ENCODE data around the gene RAB4B.
A peak's percentile ranks its signal among the peaks of the same experiment; 100 is the strongest.
"Not testable (repeated sequence)": the region's sequence is repeated elsewhere in the genome, so short reads cannot be mapped to it uniquely, and the experiment has no call there.

RAB4B gene

GRCh38 chr19:40803857-40804782, 26.1 kb downstream of the RAB4B start:
- DNase-seq (ENCODE audit: low spot score) = no peak

DNA sequence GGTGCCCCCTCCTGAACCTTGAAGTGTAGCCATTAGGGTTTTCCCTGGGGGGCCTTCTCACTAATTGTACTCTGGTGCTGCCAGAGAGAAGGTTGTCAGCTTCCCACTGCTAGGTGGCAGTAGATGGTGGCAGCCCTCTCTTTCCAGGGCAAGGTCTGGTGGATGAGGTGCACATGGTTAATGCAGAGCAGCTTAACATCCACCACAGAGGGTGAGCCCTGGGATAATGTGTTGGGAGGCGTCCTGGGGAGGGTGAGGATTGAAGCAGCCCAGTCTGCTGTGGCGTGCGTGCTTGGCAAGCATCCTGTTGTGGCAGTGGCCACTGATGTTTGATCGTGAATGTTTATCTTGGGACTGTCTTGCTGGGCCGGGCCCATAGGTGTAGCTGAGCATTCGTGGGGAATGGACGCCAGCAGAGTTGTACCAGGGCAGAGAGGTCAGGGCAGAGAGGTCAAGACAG, 26.8 kb downstream of the RAB4B start:
- no peak for DNase-seq (ENCODE audit: low spot score)

DNA sequence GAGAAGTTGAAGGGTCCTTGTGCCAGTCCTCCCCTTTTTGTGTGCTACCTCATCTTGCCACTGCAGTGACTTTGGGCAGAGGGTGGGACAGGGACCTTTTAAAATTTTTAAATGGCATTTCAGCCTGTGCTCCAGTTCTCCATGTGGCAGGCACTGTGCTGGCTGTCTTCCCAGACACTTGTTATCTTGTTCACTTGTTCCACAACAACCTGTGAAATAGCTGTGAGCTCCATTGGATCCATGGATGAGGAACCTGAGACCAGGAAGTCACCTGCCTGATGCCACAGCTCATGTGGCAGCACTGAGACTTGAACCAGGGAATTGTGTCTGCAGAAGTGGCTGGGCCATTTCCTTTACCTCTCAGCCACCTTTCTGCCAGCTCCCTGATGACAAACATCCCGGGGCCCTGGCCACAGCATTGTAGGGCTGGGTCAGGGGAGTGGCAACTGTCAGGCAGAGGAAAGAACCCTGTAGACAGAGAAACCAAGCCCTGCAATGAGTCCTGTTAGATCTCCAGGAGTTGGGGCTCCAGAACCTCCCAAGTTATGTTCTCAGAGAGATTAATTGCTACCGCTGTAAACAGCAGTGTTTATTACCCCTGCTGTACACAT, 27.3 kb downstream of the RAB4B start:
- no peak for DNase-seq (ENCODE audit: low spot score)

GRCh38 chr19:40806423-40807146, 28.5 kb downstream of the RAB4B start:
- DNase-seq (ENCODE audit: low spot score) = no peak

- DNase-seq (ENCODE audit: low spot score) = peak; percentile 22
Observed at GRCh38 chr19:40807147-40808020, 29.3 kb downstream of the RAB4B start.

DNA sequence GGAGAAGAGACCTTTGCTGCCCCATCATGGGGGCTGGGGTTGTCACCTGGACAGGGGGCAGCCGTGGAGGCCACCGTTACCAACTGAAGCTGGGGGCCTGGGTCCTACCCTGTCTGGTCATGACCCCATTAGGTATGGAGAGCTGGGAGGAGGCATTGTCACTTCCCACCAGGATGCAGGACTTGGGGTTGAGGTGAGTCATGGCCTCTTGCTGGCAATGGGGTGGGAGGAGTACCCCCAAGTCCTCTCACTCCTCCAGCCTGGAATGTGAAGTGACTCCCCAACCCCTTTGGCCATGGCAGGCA, 29.9 kb downstream of the RAB4B start:
- DNase-seq (ENCODE audit: low spot score) = no peak

- no peak for DNase-seq (ENCODE audit: low spot score)
Observed at GRCh38 chr19:40808497-40808896, 30.4 kb downstream of the RAB4B start.

DNA sequence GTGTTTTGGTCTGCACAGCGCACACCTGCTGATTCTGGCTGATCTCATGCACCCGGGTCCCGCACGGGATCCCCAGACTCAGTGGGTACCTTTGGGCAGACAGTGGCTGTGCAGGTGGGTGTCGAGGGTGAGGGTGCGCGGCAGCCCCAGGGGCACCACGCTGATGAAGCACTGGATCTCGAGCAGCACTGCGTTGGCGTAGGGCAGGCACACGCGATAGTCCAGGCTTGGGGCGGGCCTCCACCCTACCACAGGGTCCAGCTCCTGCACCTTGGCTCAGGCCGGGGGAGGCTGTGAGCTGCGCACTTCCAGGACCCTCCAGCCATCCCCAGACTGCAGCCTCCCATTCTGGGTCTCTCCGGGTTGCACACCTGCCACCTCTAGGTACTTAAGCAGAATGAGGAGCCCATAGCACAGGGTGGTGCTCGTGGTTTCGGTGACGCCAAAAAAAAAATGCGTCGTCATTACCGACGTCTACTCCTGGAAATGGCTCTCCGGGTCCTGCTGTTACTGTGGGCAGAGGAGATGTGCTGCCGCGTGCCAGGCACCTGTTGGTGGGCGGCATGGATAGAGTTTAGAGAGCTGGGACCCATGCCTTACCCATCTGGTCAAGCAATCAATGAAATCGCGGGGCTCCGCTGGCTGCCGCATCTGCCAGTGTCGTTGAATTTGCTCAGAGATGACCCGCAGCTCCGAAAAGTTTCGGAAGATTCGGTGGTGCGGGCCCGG, 31.5 kb downstream of the RAB4B start:
- no peak for DNase-seq (ENCODE audit: low spot score)

- no peak for DNase-seq (ENCODE audit: low spot score)
Observed at GRCh38 chr19:40810160-40810559, 32.1 kb downstream of the RAB4B start.

DNA sequence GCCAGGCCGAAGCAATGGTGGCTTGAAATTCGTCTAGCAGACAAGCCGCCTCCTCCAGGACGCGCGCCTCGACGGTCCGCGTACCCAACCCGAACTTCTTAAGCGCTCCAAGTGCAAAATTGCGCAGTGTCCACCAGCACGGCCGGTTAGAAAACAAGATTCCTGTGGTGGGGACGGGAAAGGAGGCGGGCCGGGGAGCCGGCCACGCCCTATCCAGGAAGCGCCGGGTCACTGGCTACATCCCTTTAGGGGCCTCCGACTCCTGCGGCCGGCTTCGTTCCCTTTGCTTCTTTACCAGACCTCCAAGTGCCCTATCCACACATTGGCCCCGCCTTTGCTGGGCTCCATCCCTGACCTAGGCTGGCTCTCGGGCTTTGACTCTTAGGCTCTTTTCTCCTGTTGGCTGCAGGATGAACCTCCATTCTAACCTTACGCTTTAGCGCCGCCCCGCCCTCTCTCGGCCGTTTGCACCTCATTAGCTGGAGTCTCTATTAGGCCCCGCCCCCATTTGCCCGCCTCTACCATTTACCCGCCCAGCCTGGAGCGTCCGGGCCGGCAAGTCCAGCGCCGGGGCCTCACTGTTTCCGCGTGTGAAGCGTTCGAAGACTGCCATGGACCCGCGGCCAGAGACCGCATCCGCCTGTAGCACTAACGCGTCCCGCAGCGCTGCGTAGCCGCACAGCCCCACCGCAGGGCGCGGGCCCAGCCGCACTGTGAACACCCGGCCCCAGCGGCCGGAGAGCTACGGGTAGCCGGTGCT, 32.8 kb downstream of the RAB4B start:
- peak; percentile 66 for DNase-seq (ENCODE audit: low spot score)

DNA sequence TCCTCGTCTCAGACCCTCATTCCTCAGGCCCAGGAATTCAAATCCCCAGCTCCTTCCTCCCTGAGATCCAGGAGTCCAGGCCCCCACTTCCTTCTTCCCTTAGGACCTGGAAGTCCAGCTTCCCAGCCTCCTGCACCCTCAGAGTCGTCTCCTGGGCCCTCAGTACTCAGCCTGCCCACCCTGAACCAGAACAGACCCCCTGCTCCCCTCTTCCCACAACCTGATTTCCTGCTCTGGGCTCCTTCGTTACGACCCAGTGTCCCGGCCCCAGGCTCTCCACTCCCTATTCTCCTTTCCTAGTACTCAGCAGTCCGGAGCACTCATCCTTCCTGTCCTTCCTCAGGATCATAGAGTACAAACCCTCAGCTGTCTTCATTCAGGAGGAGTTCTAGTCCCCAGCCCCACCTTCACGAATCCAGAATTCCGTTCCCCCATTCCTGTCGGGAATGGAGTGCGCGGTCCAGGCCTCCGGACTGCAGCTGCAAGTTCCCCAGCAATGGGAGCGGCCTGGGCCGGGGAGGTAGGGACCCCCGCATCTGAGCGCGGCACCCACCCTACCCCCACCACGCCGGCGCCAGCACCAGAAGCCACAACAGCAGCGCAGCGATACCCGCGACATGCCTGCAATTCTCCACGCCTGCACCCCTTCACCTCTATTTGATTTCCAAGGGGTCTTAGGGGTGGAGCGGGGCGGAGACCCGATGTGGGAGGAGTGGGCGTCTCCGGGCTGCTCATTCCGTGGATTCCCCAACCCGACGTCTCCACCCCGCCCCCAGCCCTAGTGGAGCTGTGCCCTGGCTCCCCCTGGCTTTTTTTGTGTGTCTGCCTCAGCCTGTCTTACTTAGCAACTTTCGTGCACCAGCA, 33.7 kb downstream of the RAB4B start:
- DNase-seq (ENCODE audit: low spot score) = no peak

DNA sequence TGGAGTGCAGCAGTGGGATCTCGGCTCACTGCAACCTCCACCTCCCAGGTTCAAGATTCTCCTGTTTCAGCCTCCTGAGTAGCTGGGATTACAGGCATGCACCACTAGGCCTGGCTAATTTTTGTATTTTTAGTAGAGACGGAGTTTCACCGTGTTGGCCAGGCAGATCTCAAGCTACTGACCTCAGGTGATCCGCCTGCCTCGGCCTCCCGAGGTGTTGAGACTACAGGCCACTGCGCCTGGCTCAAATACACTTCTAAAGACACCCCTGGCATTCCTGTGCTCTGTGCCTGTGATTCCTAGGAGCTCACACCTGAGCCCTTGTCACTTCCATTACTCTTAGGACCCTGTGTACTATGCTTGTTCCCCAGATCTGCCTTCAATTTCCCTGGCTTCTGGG, 34.5 kb downstream of the RAB4B start:
- DNase-seq (ENCODE audit: low spot score) = not testable (repeated sequence)

DNA sequence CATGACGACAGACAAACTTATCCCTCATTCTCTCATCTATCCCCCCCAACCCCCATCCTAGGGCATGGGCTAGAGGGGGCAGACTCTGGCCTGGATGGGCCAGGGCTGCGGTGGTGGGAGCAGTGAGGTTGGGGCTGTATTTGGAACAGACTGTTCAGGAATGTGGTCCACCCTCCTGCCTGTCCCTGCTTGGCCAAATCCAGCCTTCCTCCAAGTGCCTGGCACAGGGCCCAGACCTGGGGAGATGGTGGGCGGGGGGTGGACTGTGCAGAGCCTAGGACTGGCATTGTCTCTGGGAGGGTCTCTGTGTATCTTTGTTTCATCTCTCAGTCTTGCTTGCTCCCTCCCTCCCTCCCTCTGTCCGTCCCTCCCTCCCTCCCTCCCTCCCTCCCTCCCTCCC, 35.1 kb downstream of the RAB4B start:
- DNase-seq (ENCODE audit: low spot score) = no peak

- DNase-seq (ENCODE audit: low spot score) = no peak
Observed at GRCh38 chr19:40815223-40815622, 37.2 kb downstream of the RAB4B start.

DNA sequence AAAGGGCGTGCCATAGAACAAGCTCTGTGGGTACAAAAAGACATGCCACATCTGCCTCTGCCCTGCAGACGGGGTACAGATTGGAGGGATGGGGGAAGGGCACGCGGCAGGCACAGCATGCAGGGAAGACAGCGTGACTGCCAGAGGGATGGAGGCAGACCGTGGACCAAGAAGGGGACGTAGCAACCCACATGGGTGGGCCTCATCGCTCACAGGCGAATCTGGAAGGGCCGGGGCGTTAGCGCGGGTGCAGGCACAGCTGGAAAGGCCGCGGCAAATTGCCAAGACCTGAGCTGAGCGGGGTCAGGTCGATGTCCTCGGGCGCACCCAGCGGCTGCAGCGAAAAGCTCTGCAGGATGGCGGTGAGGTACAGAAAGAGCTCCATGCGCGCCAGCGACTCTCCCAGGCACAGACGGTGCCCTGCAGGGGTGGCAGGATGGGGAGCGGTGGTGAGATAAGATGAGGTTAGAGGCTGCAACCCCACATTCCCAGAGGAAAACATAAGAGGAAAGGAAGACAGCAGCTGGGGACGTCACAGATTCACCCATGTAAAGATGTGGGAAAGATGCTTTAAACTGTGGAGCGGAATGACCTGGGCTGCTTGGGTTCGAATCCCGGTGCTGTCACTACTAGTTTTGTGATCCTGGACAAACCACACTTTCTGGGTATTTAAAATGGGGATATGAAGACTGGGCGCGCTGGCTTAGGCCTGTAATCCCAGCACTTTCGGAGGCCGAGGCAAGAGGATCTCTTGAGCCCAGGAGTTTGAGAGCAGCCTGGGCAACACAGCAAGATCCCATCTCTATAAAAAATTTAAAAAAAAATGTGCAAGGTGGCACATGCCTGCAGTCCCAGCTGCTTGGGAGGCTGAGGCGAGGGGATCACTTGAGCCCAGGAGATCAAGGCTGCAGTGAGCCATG, 40.7 kb downstream of the RAB4B start:
- DNase-seq (ENCODE audit: low spot score) = not testable (repeated sequence)

GRCh38 chr19:40819479-40820234, 41.6 kb downstream of the RAB4B start:
- DNase-seq (ENCODE audit: low spot score) = not testable (repeated sequence)

DNA sequence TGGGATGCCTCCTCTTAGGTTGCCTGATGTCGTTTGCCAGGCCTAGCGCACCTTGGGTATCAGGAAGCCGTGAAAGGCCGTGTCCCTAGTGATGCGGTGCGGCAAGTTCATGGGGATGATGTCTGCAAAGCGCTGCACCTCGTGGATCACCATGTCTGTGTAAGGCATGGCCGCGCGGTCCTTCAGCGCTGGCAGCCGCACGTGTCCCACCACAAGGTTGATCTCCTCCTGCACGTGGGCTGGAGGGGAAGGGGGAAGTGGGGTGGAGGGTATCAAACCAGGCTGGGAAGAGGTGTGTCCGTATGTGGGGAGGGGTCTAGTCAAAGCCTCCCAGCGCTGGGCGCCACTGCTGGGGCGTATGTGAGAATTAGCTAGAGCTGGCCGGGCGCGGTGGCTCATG, 44.1 kb downstream of the RAB4B start:
- no peak for DNase-seq (ENCODE audit: low spot score)

All from LoVo (cell line).